SK-N-SH (cell line): Measurements from ENCODE around the gene ARHGAP6.

ENCODE experiments used
- EP300 ChIP-seq, 2 experiments: IDR thresholded peaks; 2 replicates each; pipeline versions ENCODE4 v1.4.0 to v1.6.1; 2012; ENCODE audit warnings: borderline replicate concordance in 1 of 2, low read depth in 1 of 2, low read length in 1 of 2
- GABPA ChIP-seq: IDR thresholded peaks from 2 replicates; pipeline ENCODE4 v1.4.0; 2012; ENCODE audit warnings: low read depth, mild to moderate bottlenecking
- JUND ChIP-seq: IDR thresholded peaks from 2 replicates; pipeline ENCODE4 v1.4.0; 2012
- POLR2AphosphoS5 ChIP-seq: IDR thresholded peaks from 2 replicates; pipeline ENCODE4 v1.6.1; 2012; ENCODE audit warnings: low read depth, low read length
- RAD21 ChIP-seq: IDR thresholded peaks from 2 replicates; pipeline ENCODE4 v1.6.1; 2012; ENCODE audit warnings: mild to moderate bottlenecking, low read length
- RFX5 ChIP-seq: IDR thresholded peaks from 2 replicates; pipeline ENCODE4 v1.6.1; 2012; ENCODE audit warnings: mild to moderate bottlenecking, improper control_type of control experiment, low read length
- TAF1 ChIP-seq: IDR thresholded peaks from 2 replicates; pipeline ENCODE4 v1.6.1; 2012; ENCODE audit warnings: low read depth, mild to moderate bottlenecking, low read length, moderate library complexity, borderline replicate concordance
- TF ChIP-seq, protein P1 (sequence below): fragments of 200-600 bp; sonication (generic); IDR thresholded peaks from 2 replicates; pipeline ENCODE4 v1.6.1; 2017; ENCODE audit warnings: antibody characterized with exemption, mild to moderate bottlenecking, moderate library complexity
- TF ChIP-seq, protein P2 (sequence below): IDR thresholded peaks from 2 replicates; pipeline ENCODE4 v1.4.0; 2012; ENCODE audit warnings: low read depth, borderline replicate concordance
- TF ChIP-seq, protein P3 (sequence below): fragments of 150-350 bp; IDR thresholded peaks from 2 replicates; pipeline ENCODE4 v1.6.1; 2017; ENCODE audit warnings: antibody characterized with exemption, low read length, low read depth, borderline replicate concordance

DNA sequence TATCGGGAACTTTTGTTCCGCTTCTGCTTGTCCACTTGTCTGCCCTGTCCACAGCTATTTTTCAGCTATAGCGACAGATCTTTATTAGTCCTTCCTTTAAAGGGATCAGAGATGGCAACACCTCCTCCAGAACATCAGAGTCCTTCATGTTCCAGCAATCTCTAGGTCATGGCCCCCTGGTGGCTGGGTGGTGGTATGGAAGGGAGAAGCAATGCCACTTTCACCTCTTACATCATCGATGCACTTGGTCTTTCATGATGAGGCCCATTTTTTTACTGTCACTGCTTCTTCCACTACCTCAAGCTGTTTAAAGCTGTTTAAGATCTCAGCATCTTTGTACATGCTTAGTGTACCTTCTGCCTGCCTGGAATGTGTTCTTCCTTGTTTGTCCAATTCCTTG lies 106.7 kb downstream of the ARHGAP6 start:
- TF ChIP-seq, protein P1, sequence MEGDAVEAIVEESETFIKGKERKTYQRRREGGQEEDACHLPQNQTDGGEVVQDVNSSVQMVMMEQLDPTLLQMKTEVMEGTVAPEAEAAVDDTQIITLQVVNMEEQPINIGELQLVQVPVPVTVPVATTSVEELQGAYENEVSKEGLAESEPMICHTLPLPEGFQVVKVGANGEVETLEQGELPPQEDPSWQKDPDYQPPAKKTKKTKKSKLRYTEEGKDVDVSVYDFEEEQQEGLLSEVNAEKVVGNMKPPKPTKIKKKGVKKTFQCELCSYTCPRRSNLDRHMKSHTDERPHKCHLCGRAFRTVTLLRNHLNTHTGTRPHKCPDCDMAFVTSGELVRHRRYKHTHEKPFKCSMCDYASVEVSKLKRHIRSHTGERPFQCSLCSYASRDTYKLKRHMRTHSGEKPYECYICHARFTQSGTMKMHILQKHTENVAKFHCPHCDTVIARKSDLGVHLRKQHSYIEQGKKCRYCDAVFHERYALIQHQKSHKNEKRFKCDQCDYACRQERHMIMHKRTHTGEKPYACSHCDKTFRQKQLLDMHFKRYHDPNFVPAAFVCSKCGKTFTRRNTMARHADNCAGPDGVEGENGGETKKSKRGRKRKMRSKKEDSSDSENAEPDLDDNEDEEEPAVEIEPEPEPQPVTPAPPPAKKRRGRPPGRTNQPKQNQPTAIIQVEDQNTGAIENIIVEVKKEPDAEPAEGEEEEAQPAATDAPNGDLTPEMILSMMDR = peak; percentile 59
- TF ChIP-seq, protein P2, sequence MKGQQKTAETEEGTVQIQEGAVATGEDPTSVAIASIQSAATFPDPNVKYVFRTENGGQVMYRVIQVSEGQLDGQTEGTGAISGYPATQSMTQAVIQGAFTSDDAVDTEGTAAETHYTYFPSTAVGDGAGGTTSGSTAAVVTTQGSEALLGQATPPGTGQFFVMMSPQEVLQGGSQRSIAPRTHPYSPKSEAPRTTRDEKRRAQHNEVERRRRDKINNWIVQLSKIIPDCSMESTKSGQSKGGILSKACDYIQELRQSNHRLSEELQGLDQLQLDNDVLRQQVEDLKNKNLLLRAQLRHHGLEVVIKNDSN = no peak
- TF ChIP-seq TAF1 (no peak), RAD21 (no peak), RFX5 (no peak), JUND (no peak), EP300 (IDR thresholded peaks at IDR 0.05; ENCODE audit: borderline replicate concordance in 1 of 2, low read depth in 1 of 2, low read length in 1 of 2) (no peak), POLR2AphosphoS5 (no peak), GABPA (no peak)
- TF ChIP-seq, protein P3, sequence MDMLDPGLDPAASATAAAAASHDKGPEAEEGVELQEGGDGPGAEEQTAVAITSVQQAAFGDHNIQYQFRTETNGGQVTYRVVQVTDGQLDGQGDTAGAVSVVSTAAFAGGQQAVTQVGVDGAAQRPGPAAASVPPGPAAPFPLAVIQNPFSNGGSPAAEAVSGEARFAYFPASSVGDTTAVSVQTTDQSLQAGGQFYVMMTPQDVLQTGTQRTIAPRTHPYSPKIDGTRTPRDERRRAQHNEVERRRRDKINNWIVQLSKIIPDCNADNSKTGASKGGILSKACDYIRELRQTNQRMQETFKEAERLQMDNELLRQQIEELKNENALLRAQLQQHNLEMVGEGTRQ = no peak
